ENCODE results near the gene SMOC2. TPM values are rescaled to one million over a fixed set of nuclear protein-coding genes. Genes with fewer than 3 reads are reported as not detected.
"Not testable (repeated sequence)": the region's sequence is repeated elsewhere in the genome, so short reads cannot be mapped to it uniquely, and the experiment has no call there.

Gene SMOC2
- total and polyA plus RNA-seq, 8 donors = 7.1 to 18.8 (median 9.5) TPM

DNA sequence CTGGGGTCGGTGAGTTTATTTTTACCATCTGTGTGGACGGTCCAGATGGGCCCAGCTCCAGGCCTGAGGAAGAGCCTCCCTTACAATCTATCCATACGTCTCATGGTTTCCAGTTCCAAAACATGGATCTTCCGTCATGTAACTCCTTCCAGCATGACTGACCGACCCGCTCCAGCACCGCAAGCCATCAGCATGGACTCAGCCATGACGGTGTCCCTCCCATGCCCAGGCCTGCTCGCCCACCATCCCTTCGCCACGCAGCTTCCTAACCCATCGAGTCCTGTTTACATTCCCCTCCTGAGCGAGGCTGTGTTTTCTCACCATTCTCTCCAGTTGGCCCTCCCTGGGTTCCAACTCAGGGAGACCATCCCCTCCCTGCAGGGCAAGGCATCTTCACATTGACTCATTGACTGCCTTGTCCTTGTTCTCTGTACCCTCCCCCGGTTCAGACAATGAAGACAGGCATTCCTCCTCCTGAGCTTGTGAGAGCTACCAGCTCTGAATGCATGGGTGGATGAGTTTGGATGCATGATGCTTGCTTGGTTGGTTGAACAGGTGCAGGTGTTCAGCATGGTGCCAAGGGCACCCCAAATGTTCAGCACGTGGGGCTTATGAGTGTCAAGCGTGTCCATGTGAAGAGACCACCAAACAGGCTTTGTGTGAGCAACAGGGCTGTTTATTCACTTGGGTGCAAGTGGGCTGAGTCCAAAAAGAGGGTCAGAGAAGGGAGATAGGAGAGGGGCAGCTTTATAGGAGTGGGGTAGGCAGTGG, 235.8 kb downstream of the SMOC2 start:
- DNase-seq (no peak), ATAC-seq (no peak)
- Histone ChIP-seq H3K36me3 (no peaks in the 10 kb centered on the region), H3K27me3 (no peaks in the 10 kb centered on the region), H3K27ac (no peak overlapping the region), H3K4me3 (no peak overlapping the region), H3K9me3 (no peaks in the 10 kb centered on the region), H3K4me1 (no peaks in the 10 kb centered on the region)
- intact Hi-C loops (cut with DNase I) = no loop called here
- TF ChIP-seq, protein P1, sequence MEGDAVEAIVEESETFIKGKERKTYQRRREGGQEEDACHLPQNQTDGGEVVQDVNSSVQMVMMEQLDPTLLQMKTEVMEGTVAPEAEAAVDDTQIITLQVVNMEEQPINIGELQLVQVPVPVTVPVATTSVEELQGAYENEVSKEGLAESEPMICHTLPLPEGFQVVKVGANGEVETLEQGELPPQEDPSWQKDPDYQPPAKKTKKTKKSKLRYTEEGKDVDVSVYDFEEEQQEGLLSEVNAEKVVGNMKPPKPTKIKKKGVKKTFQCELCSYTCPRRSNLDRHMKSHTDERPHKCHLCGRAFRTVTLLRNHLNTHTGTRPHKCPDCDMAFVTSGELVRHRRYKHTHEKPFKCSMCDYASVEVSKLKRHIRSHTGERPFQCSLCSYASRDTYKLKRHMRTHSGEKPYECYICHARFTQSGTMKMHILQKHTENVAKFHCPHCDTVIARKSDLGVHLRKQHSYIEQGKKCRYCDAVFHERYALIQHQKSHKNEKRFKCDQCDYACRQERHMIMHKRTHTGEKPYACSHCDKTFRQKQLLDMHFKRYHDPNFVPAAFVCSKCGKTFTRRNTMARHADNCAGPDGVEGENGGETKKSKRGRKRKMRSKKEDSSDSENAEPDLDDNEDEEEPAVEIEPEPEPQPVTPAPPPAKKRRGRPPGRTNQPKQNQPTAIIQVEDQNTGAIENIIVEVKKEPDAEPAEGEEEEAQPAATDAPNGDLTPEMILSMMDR (IDR thresholded peaks at IDR 0.05) = no peak

DNA sequence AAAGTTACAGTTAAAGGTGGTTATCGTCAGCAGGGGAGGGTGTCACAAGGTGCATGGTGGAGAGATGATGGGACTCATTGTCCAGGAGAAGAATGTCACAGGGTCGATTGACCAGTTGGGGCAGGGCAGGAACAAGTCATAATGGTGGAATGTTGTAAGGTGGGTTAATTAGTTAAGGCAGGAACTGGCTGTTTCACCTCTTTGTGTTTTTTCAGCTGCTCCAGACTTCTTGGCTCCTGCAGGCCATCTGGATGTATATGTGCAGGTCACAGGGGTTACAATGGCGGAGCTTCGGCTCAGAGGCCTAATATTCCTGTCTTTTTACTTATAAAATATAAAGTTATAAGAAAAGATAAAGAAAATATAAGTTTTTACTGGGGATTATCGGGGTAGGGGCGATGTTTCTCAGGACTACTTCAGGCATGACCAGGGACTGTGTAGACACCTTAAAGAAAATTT, 236.4 kb downstream of the SMOC2 start:
- H3K36me3 ChIP-seq; H3K9me3 ChIP-seq; H3K4me1 ChIP-seq; H3K27ac ChIP-seq; ATAC-seq; intact Hi-C loops (cut with DNase I); H3K27me3 ChIP-seq; H3K4me3 ChIP-seq: not testable (repeated sequence)
- peak in 1 of 4 donors; percentile 10 for DNase-seq

DNA sequence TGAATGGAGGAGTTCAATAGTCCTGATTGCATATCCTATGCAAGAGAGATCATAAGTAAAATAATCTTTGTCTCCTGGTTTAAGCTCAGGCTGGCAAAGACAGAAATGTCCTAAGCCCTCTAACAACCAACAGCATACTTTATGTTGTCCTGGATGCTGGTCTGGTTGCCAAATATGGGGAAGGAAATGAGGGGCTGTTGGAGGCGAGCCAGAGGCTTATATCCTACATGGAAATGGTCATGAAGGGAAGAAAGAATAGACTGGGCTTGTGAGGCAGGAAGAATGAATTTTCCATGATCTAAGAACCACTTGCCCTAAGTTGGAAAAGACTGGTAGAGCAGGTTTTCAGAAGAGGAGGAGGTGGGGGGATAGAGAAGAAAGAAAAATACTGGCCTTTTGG, 237.1 kb downstream of the SMOC2 start:
- TF ChIP-seq, protein P1 (IDR thresholded peaks at IDR 0.05) = no peak
- Histone ChIP-seq H3K36me3 (no peaks in the 10 kb centered on the region), H3K27ac (no peak overlapping the region), H3K4me1 (no peaks in the 10 kb centered on the region), H3K9me3 (no peaks in the 10 kb centered on the region), H3K27me3 (no peaks in the 10 kb centered on the region), H3K4me3 (no peak overlapping the region)
- intact Hi-C loops (cut with DNase I) = no loop called here
- ATAC-seq = peak; percentile 70
- peak in 2 of 4 donors; percentile 20 to 50 for DNase-seq

DNA sequence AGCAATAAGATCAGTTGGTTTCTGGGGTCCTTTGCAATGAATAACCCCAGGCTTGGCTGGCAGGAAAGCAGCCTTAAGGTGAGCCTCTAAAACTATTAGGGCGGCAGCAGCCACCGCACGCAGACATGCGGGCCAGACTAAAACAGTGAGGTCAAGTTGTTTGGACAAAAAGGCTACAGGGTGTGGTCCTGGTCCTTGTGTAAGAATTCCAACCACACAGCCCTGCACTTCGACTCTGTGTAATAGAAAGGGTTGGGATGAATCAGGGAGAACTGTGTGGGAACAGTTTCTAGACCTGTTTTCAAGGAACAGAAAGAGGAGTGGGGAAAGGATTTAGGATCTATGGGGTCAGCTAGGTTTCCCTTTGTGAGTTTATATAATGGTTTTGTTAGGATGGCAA, 237.6 kb downstream of the SMOC2 start:
- ATAC-seq = peak; percentile 79
- Histone ChIP-seq H3K36me3 (no peaks in the 10 kb centered on the region), H3K9me3 (no peaks in the 10 kb centered on the region), H3K27ac (no peak overlapping the region), H3K27me3 (no peaks in the 10 kb centered on the region), H3K4me1 (no peaks in the 10 kb centered on the region), H3K4me3 (no peak overlapping the region)
- TF ChIP-seq, protein P1 (IDR thresholded peaks at IDR 0.05) = no peak
- no peak for DNase-seq
- intact Hi-C loops (cut with DNase I) = no loop called here

DNA sequence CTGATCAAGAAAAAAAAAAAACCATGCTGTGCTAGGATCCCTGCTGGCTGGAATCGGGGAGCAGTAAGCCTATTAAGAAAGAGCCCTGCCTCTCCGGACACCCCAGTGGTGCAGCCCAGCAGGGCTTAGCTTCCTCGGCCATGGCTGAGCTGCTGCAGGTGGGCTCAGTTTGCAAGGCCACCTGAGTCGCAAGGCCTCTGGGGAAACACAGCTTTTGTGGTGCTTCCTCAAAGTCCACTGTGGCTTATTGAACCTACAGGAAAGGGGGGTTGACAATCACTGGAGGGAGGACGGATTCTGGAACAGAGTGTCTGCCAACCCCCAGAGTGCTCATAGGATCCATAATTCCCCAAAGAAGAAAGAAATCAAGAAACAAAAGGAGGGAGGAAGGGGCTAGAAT, 240.8 kb downstream of the SMOC2 start:
- no peak overlapping the region for H3K4me3 ChIP-seq
- ATAC-seq (no peak), DNase-seq (no peak)
- no peaks in the 10 kb centered on the region for H3K9me3 ChIP-seq
- peaks cover 0 to 13% of the 10 kb centered on the region in 2 donors for H3K27me3 ChIP-seq
- H3K4me1 ChIP-seq = no peaks in the 10 kb centered on the region
- no peaks in the 10 kb centered on the region for H3K36me3 ChIP-seq
- no peak overlapping the region for H3K27ac ChIP-seq
- intact Hi-C loops (cut with DNase I) = no loop called here
- TF ChIP-seq, protein P1 (IDR thresholded peaks at IDR 0.05) = no peak

DNA sequence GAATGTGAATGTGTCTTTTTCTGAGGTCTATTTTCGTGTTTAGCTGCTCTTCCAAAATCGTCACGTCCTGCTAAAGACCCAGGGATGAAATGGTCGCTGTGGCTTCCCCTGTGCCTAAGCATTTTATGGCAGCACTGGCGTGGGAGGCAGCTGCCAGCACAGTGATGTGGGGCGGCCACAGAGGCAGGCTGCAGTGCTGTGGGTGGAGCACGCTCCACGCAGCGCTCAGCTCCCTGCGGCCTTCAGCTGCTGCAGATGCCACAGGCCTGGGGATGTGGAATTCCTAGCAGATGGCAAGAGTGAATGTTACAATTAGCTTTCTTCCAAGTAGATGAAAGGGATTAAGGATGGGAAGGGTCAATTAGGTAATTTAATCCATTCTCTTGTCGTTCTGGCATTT, 242.6 kb downstream of the SMOC2 start:
- ATAC-seq = no peak
- no peak for DNase-seq
- H3K27me3 ChIP-seq = peaks cover 0 to 13% of the 10 kb centered on the region in 2 donors
- no peak overlapping the region for H3K27ac ChIP-seq
- intact Hi-C loops (cut with DNase I) = no loop called here
- TF ChIP-seq, protein P1 (IDR thresholded peaks at IDR 0.05) = no peak
- no peaks in the 10 kb centered on the region for H3K9me3 ChIP-seq
- no peak overlapping the region for H3K4me3 ChIP-seq
- no peaks in the 10 kb centered on the region for H3K36me3 ChIP-seq
- H3K4me1 ChIP-seq = no peaks in the 10 kb centered on the region
